Stimulated activated naive CD4-positive, alpha-beta T cell (primary cell): ENCODE results near the gene RHOT2.

Experiments
- DNase-seq, 6 experiments: peaks; one replicate each; lab custom pipeline; 2025; lab: John Stamatoyannopoulos, UW

RHOT2 gene

DNA sequence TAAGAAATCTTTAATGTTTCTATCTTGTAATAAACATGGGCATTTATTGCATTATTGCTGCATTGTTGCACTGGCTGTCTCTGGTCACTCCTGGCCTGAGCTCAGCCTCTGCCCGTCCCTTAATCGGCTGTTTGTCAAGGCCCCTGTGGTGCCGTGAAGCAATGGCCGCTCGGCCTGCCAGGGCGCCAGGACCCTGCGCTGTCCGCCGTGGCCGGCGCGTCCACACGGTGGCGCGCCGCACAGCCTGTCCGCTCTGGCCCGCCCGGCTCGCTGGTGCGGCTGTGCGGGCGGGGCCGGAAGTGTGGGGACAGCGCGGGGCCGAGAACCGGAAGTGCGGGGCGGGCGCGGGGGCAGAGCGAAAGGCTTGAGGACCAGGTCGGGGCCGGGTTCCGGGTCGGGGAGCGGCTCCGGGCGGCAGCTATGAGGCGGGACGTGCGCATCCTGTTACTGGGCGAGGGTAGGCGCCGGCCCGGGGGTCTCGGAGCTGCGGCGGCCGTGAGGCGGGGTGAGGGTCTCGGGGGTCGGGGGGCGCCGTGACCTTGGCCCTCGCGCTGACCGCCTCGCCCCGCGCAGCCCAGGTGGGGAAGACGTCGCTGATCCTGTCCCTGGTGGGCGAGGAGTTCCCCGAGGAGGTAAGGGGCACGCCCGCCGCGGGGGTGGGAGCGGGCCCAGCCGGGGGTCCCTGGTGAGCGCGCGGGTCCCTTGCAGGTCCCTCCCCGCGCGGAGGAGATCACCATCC is at the start of gene RHOT2:
RHOT2 (plus strand) TSS at position 353 of the 739 bp plus-strand sequence; CDS start at position 421, 68 bp downstream.
- peak; percentile 71 to 88 (median 80) for DNase-seq

DNA sequence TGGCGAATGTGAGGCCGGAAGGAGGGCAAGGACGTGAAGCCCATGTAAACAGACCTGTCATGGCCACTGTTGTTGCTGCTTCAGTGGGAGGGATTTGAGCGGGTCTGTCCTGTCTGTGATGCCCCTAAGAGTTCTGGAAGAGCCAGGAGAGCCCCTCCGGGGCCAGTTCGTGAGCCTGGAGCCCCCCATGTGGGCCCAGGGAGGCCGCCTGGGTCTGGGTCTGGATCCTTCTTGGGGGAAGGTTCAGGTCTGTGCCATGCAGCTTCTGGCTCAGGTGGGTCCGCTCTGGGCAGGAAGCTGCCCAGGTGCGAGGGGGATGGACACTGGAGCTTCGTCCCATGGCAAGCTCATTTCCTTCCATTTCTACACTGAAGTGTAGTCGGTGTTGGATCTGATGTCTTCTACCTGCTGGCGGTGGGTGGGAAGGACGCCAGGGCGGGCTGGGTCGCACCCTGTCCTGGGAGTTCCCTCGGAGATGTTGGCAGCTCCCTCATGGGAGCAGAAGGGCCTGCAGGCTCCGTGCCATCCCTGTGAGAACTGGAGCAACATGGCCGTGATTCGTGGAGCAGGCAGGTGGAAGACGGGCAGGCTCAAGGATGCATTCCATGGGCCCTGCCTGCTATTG is 48.3 kb upstream of the RHOT2 start:
- no peak for DNase-seq

DNA sequence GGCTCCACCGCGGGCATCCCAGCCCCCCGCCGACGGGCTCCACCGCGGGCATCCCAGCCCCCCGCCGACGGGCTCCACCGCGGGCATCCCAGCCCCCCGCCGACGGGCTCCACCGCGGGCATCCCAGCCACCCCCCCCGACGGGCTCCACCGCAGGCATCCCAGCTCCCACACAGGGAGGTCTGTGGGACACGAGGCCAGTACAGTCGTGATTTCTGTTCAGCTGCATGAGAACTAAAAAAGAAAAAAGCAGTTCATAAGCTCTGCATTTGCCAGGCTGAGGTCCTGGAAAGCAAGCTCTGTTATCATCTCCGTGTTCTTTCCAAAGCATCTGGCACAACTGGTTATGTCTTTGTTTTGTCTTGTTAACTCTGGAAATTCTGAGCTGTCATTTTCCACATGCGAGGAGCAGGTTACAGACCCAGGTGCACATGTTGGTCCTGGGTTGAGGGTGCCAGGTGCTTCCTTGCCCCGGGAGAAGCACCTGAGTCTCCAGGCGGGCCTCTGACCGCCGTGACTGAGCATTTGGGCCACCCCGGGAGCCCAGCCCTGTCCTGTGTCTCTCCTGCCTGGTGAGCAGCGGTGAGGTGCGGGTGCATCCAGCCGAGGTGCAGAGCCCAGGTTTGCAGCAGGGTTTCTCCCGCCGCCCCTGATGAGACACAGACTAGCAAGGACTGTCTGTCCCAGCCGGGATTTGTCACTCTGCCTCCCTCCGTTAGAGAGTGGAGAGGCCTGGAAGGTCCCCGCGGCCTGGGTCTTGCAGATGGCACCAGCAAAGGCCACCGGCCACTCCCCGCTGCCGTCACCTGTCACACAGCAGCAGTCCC is 47.0 kb upstream of the RHOT2 start:
- no peak for DNase-seq

DNA sequence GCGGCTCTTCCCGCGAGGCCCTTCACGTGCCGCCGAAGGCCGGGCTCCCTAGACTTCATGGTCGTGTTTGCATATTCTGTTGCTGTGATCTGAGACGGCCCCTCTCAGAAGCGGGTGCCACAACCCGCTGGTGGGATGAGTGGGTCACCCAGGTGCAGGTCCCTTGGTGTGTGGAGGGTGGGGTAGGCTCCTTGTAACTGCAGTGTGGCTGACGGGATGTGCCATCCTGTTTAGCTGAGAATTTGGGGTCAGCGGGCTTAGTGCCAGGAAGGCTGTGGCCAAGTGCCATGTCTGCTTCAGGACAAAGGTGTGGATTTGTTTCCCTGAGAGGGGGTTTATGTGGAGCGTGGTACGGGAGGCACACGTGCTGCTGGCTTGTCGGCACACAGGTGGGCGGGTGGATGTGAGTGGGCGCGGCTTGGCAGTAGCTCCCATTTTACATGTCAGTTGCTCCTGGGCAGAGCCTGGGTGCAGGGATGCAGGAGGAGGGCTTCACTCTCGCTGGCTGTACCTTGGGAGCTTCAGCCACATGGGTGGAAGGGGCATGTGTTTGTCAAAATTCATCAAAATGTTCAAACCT is 46.3 kb upstream of the RHOT2 start:
- DNase-seq: no peak

DNA sequence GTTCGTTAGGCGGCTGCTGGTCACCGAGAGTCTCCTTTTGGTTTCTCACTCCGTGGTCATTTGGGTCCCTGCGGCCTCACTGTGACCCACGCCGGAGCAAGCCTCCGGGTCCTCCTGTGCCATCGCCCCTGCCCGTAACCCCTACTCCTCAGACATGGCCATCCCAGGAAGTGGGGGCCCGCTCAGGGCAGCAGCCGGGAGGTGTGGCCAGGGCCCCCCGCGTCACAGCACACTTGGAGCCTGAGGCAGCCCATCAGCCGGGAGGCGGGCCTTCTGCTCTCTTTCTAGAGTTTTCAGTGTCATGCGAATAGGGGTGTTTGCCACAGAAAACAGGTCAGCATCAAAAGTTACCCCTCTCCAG is 45.0 kb upstream of the RHOT2 start:
- no peak for DNase-seq

- no peak for DNase-seq
Measured at GRCh38 chr16:624526-625070, 43.3 kb upstream of the RHOT2 start.

GRCh38 chr16:625117-625976 is 42.6 kb upstream of the RHOT2 start:
- DNase-seq: no peak

DNA sequence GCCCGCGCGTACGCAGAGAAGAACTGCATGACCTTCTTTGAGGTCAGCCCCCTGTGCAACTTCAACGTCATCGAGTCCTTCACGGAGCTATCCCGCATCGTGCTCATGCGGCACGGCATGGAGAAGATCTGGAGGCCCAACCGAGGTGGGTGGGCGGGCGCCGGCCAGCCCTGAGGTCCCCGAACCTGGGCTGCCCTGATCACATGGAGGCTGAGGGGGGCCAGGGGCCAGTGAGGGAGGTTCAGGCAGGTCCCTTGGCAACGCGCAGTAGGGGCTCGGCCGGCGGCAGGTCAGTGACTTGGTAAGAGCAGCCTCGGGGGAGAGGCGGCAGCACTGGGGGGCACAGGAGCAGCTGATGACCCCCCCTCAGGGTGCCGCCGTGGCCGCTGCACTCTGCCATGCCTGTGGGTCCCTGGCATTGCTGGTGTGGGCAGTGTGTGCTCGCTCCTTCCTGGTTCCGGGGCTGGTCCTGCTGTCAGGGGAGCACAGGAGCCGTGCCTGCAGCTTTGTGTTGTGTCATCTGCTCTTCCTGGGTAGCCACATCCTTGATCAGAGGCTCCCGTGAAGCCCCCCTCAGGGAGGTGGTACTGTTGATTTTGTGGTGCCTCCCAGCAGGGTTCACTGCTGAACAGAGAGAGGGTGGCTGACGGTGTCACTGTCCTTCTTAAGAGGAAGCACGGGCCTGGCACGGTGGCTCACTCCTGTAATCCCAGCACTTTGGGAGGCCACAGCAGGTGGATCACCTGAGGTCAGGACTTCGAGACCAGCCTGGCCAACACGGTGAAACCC is 41.8 kb upstream of the RHOT2 start:
- DNase-seq: no peak

DNA sequence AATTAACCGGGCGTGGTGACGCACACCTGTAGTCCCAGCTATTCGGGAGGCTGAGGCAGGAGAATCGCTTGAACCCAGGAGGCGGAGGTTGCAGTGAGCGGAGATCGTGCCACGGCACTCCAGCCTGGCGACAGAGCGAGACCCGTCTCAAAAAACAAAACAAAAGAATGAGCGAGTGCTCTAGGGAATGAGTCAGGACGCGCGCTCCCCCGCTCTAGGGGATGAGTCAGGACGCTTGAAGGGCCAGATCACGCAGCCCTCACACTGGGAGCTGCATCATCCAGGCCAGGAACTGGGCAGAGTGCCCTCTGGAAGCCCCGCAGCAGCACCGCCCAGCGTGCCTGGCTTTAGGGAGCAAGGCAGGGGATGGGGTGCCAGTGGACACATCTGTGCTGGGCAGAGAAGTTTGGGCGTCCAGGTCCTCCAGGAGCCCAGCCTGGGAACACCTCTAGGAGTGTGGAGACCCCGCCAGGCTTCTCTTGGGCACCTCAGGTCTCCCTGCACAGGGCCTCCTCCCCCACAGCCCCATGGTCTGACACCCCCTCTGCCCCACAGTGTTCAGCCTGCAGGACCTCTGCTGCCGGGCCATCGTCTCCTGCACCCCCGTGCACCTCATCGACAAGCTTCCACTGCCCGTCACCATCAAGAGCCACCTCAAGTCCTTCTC is 41.0 kb upstream of the RHOT2 start:
- DNase-seq: no peak

DNA sequence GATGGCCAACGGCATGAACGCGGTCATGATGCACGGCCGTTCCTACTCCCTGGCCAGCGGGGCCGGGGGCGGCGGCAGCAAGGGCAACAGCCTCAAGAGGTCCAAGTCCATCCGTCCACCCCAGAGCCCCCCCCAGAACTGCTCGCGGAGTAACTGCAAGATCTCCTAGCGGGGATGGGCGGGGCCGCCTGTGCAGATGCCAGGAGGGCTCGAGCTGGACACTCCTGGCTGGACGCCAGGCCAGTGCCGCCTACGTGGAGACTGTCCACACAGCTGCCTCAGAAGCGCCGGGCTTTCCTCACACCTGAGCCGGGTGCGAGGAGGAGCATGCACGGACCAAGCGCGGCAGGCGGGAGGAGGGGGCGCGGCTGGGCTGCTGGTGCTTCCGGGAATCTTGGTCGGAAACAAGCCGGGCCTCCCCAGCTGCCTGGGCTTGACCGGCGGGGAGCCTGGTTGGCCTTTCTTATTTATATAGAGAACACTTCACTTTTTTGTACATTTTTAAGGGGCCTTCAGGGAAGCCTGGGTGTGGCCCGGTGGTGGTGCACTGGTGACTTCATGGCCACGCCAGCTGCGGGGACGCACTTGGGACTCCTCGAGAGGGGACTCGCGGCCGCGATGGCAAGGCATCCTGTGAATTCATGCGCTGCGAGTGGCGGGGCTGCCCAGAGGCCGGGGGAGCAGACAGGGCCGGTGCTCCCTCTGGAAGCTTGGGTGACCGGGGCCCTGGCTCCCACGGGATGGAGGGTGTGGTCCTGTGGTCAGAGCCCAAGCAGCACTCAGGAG is 40.3 kb upstream of the RHOT2 start:
- no peak for DNase-seq

- no peak for DNase-seq
Measured at GRCh38 chr16:628321-629061, 39.4 kb upstream of the RHOT2 start.

DNA sequence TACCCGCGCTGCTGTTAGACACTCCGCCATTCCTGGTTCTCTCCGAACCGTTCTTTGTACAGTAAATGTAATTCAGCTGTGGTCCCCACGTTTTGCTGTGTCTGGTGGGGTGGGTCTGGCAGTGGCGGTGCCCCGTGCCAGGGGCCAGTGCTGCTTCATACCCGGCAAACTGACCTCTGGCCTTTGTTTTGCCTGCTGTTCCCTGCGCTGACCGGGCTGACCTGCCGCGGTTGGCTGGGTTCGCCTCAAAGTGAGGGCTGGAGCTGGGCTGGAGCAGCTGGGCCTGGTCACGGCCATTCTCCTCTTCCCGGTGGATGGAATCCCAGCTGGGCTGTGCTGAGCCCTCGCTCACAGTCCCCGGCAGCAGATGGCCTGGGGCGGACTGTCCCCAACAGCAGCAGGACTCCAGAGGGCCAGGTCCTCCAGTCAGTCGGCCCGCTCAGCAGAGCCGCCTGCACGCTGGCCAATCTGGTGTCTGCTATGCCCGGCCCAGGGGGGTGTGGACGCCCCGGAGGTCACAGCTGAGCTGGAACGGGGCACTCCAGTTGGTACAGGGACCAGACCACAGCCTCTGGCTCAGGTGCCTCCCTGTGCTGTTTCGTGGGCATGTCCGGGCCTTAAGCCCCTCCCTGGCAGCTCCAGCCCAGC is 38.6 kb upstream of the RHOT2 start:
- DNase-seq: no peak

GRCh38 chr16:629833-630248 is 38.1 kb upstream of the RHOT2 start:
- DNase-seq: no peak

GRCh38 chr16:630249-630814 is 37.6 kb upstream of the RHOT2 start:
- no peak for DNase-seq

DNA sequence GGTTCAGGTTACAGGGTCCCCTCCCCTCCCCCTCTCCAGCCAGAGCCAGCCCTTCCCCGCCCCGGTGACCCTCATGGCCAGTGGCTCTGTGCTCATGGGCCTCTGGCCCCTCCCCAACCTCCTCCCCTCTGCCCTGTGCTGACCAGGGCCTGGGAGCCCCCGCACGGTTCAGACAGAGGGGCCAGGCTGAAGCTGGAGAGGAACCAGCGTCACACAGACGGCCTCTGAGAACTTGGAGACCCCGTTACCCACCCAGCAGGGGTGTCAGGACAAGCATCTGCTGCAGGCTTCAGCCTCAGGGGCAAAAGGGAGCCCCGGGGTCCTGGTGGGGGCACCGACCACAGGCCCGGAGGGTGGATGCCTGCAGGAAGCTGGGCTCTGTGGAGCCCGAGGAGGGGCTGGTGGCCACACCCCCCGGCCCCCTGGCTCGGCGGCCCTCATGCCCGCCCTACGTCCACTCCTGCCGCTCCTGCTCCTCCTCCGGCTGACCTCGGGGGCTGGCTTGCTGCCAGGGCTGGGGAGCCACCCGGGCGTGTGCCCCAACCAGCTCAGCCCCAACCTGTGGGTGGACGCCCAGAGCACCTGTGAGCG is 37.0 kb upstream of the RHOT2 start, which contains the start of gene WFIKKN1:
WFIKKN1 (plus strand) TSS at position 171 of the 591 bp plus-strand sequence; CDS start at position 440, 269 bp downstream.
- no peak for DNase-seq

- no peak for DNase-seq
Measured at GRCh38 chr16:631808-632358, 36.0 kb upstream of the RHOT2 start.
